H1 (cell line): ENCODE measurements around the gene TMCO1. TPM values are rescaled to one million over a fixed set of nuclear protein-coding genes. Genes with fewer than 3 reads are reported as not detected.

Experiments
- CTCF ChIA-PET: fragments of 300-600 bp; sonication (Branson Sonifier 250); formaldehyde crosslinking; loops from one replicate; lab custom pipeline; 2021; ENCODE audit not compliant: partially characterized antibody; lab: Charles Lee
- POLR2A ChIA-PET: fragments of 300-600 bp; sonication (Branson Sonifier 250); formaldehyde crosslinking; loops from one replicate; lab custom pipeline; 2021; ENCODE audit warnings: inconsistent platforms; ENCODE audit not compliant: partially characterized antibody; lab: Charles Lee
- DNase-seq, 2 experiments: peaks; one replicate each; pipeline versions ENCODE4 v3.0.0 to v3.0.0-alpha.2; 2010 to 2022; ENCODE audit warnings: low spot score in 2 of 2, low read depth in 1 of 2, mixed read lengths in 1 of 2
- FAIRE-seq: peaks from 2 replicates; lab custom pipeline; 2011; peaks lifted over from hg19 to GRCh38; lab: Jason Lieb, UNC
- H2AFZ ChIP-seq: 2 replicates; pipeline ENCODE4 v1.8.1; 2012; ENCODE audit warnings: low read length, inconsistent platforms
- H2AK5ac ChIP-seq: 2 replicates; pipeline ENCODE4 v1.6.1; 2013; ENCODE audit warnings: low read depth, low read length
- H2BK120ac ChIP-seq: replicated peaks from 2 replicates; pipeline ENCODE3; 2013; ENCODE audit warnings: low read depth, low read length, inconsistent platforms
- H2BK12ac ChIP-seq: 2 replicates; pipeline ENCODE4 v1.6.1; 2013; ENCODE audit warnings: low read depth, low read length
- H2BK15ac ChIP-seq: 2 replicates; pipeline ENCODE4 v1.6.1; 2013; ENCODE audit warnings: low read length
- H2BK20ac ChIP-seq: 2 replicates; pipeline ENCODE4 v1.6.1; 2013; ENCODE audit warnings: low read length
- H2BK5ac ChIP-seq: 2 replicates; pipeline ENCODE4 v1.6.1; 2013; ENCODE audit warnings: low read depth, low read length
- H3K14ac ChIP-seq: 2 replicates; pipeline ENCODE4 v1.6.1; 2013; ENCODE audit warnings: inconsistent platforms; ENCODE audit not compliant: insufficient read length
- H3K18ac ChIP-seq: 2 replicates; pipeline ENCODE4 v1.6.1; 2013; ENCODE audit warnings: low read length; ENCODE audit errors: extremely low read depth
- H3K23ac ChIP-seq: 2 replicates; pipeline ENCODE4 v1.6.1; 2013; ENCODE audit warnings: inconsistent platforms; ENCODE audit not compliant: insufficient read length
- H3K23me2 ChIP-seq: 2 replicates; pipeline ENCODE4 v1.6.1; 2013; ENCODE audit warnings: low read depth, low read length
- H3K27ac ChIP-seq: 2 replicates; pipeline ENCODE4 v1.6.1; 2011; ENCODE audit warnings: low read depth, low read length, inconsistent platforms
- H3K27me3 ChIP-seq, 4 experiments: replicated peaks in 1 of 4; 1 replicate in 1 of 4; 2 replicates in 3 of 4; pipeline versions ENCODE4 v1.6.1 to v1.8.1; 2011 to 2013; ENCODE audit warnings: low read length in 3 of 4, mild to moderate bottlenecking in 3 of 4, inconsistent platforms in 2 of 4, mixed read lengths in 2 of 4, moderate library complexity in 1 of 4; ENCODE audit not compliant: control insufficient read depth in 3 of 4, insufficient read depth in 3 of 4; ENCODE audit errors: extremely low read depth in 1 of 4
- H3K36me3 ChIP-seq, 4 experiments: 2 replicates each; pipeline versions ENCODE4 v1.6.1 to v1.8.1; 2011 to 2013; ENCODE audit warnings: mild to moderate bottlenecking in 4 of 4, low read length in 3 of 4, moderate library complexity in 2 of 4, control low read depth in 1 of 4, inconsistent platforms in 1 of 4; ENCODE audit not compliant: insufficient read depth in 4 of 4, control insufficient read depth in 2 of 4
- H3K4ac ChIP-seq: replicated peaks from 2 replicates; pipeline ENCODE3; 2013; ENCODE audit warnings: low read length, low read depth, mixed read lengths, inconsistent platforms; ENCODE audit not compliant: insufficient read length
- H3K4me1 ChIP-seq, 4 experiments: replicated peaks in 1 of 4; 1 replicate in 1 of 4; 2 replicates in 3 of 4; pipeline versions ENCODE4 v1.6.1 to v1.8.1; 2011 to 2013; ENCODE audit warnings: low read length in 3 of 4, inconsistent platforms in 2 of 4, mixed read lengths in 1 of 4; ENCODE audit not compliant: insufficient read depth in 4 of 4, control insufficient read depth in 3 of 4
- H3K4me2 ChIP-seq, 2 experiments: 2 replicates each; pipeline versions ENCODE4 v1.6.1 to v1.8.1; 2011 to 2013; ENCODE audit warnings: low read depth in 2 of 2, low read length in 2 of 2, control low read depth in 1 of 2, inconsistent platforms in 1 of 2, mild to moderate bottlenecking in 1 of 2; ENCODE audit not compliant: insufficient read depth in 1 of 2
- H3K4me3 ChIP-seq, 4 experiments: fragments of 200-600, 300-600 bp in 1 of 4; sonication (generic), shearing (Covaris generic), sonication (Bioruptor Twin) in 1 of 4; 2 replicates each; pipeline versions ENCODE4 v1.5.1 to v1.8.1; 2011 to 2016; ENCODE audit warnings: low read length in 4 of 4, low read depth in 3 of 4, control low read depth in 2 of 4, inconsistent platforms in 2 of 4, mild to moderate bottlenecking in 2 of 4, mixed read lengths in 1 of 4, moderate library complexity in 1 of 4; ENCODE audit not compliant: insufficient read depth in 2 of 4; ENCODE audit errors: extremely low read depth in 1 of 4
- H3K56ac ChIP-seq: replicated peaks from 2 replicates; pipeline ENCODE3; 2013; ENCODE audit warnings: low read depth, mild to moderate bottlenecking, mixed read lengths, low read length, inconsistent platforms; ENCODE audit not compliant: insufficient read length
- H3K79me1 ChIP-seq: 2 replicates; pipeline ENCODE4 v1.6.1; 2013; ENCODE audit warnings: low read depth, low read length, control low read depth
- H3K79me2 ChIP-seq, 2 experiments: 2 replicates each; pipeline versions ENCODE4 v1.6.1 to v1.8.1; 2012 to 2013; ENCODE audit warnings: low read length in 2 of 2, mild to moderate bottlenecking in 2 of 2, inconsistent platforms in 1 of 2; ENCODE audit not compliant: insufficient read depth in 2 of 2, control insufficient read depth in 1 of 2
- H3K9ac ChIP-seq, 4 experiments: replicated peaks in 1 of 4; 1 replicate in 1 of 4; 2 replicates in 3 of 4; pipeline versions ENCODE4 v1.6.1 to v1.8.1; 2011 to 2013; ENCODE audit warnings: low read depth in 3 of 4, low read length in 3 of 4, control low read depth in 2 of 4, mild to moderate bottlenecking in 2 of 4, moderate library complexity in 2 of 4, inconsistent platforms in 1 of 4; ENCODE audit errors: extremely low read depth in 1 of 4
- H3K9me3 ChIP-seq, 2 experiments: 2 replicates each; pipeline versions ENCODE4 v1.6.1 to v1.8.1; 2012 to 2013; ENCODE audit warnings: mild to moderate bottlenecking in 2 of 2, moderate library complexity in 2 of 2, control low read depth in 1 of 2, inconsistent platforms in 1 of 2, low read depth in 1 of 2, low read length in 1 of 2, mixed read lengths in 1 of 2; ENCODE audit not compliant: insufficient read depth in 2 of 2
- H4K20me1 ChIP-seq, 2 experiments: replicated peaks in 1 of 2; 2 replicates each; pipeline versions ENCODE3 to v1.8.1; 2011 to 2013; ENCODE audit warnings: inconsistent platforms in 2 of 2, low read length in 2 of 2, mild to moderate bottlenecking in 1 of 2; ENCODE audit not compliant: insufficient read depth in 2 of 2, control insufficient read depth in 1 of 2
- H4K5ac ChIP-seq: 2 replicates; pipeline ENCODE4 v1.6.1; 2013; ENCODE audit warnings: low read length, low read depth, mixed read lengths, inconsistent platforms; ENCODE audit not compliant: insufficient read length
- H4K8ac ChIP-seq: 2 replicates; pipeline ENCODE4 v1.8.0; 2013; ENCODE audit warnings: mild to moderate bottlenecking, moderate library complexity, low read length, inconsistent platforms; ENCODE audit not compliant: insufficient read depth; ENCODE audit errors: extremely low read depth
- H4K91ac ChIP-seq: replicated peaks from 2 replicates; pipeline ENCODE3; 2013; ENCODE audit warnings: low read length, mixed read lengths, inconsistent platforms; ENCODE audit not compliant: insufficient read length
- ATF3 ChIP-seq: IDR thresholded peaks from 2 replicates; pipeline ENCODE4 v1.6.1; 2011; ENCODE audit warnings: low read depth, mild to moderate bottlenecking, low read length; ENCODE audit not compliant: insufficient read depth
- CHD2 ChIP-seq: IDR thresholded peaks from 2 replicates; pipeline ENCODE4 v1.6.1; 2012; ENCODE audit warnings: low read length, improper control_type of control experiment
- FOSL1 ChIP-seq: IDR thresholded peaks from 2 replicates; pipeline ENCODE4 v1.6.1; 2011; ENCODE audit warnings: mild to moderate bottlenecking, low read depth, low read length, moderate library complexity; ENCODE audit not compliant: insufficient read depth
- JUN ChIP-seq: IDR thresholded peaks from 2 replicates; pipeline ENCODE4 v1.6.1; 2011; ENCODE audit warnings: low read depth, mild to moderate bottlenecking, improper control_type of control experiment, low read length
- KDM5A ChIP-seq: fragments of 200-600 bp; IDR thresholded peaks from 2 replicates; pipeline ENCODE4 v1.7.1; 2012; ENCODE audit warnings: mild to moderate bottlenecking, low read length, inconsistent platforms, mixed read lengths
- POU5F1 ChIP-seq: IDR thresholded peaks from 2 replicates; pipeline ENCODE4 v1.6.1; 2011; ENCODE audit warnings: low read depth, mild to moderate bottlenecking, low read length, moderate library complexity
- RBBP5 ChIP-seq: IDR thresholded peaks from 2 replicates; pipeline ENCODE4 v1.7.1; 2012; ENCODE audit warnings: low read depth, mild to moderate bottlenecking, inconsistent platforms, low read length, moderate library complexity, borderline replicate concordance
- RNF2 ChIP-seq: fragments of 200-900, 300-1000 bp; sonication (generic); IDR thresholded peaks from 2 replicates; pipeline ENCODE4 v1.7.1; 2016; ENCODE audit warnings: borderline replicate concordance, low read depth, mild to moderate bottlenecking, antibody characterized with exemption, low read length; ENCODE audit not compliant: poor library complexity, severe bottlenecking; ENCODE audit errors: missing control alignments
- SP1 ChIP-seq: IDR thresholded peaks from 2 replicates; pipeline ENCODE4 v1.6.1; 2011; ENCODE audit warnings: low read depth, low read length
- SUZ12 ChIP-seq: fragments of 200-600 bp; sonication (generic); IDR thresholded peaks from 2 replicates; pipeline ENCODE4 v1.6.1; 2012; ENCODE audit warnings: mild to moderate bottlenecking, inconsistent platforms, low read length, moderate library complexity, mixed read lengths
- TCF12 ChIP-seq: IDR thresholded peaks from 2 replicates; pipeline ENCODE4 v1.6.1; 2011; ENCODE audit warnings: low read depth, mild to moderate bottlenecking, low read length
- WGBS, 2 experiments: shearing (Covaris generic) in 1 of 2; methylation state at CpG; one replicate each; pipeline versions ENCODE4 v1.1.6 to v1.1.7; 2013 to 2015; ENCODE audit warnings: low lambda C conversion rate in 2 of 2, mixed read lengths in 2 of 2, inconsistent platforms in 1 of 2, low coverage in 1 of 2, missing lambda C conversion rate in 1 of 2; ENCODE audit not compliant: insufficient replicate concordance in 2 of 2, insufficient coverage in 1 of 2, insufficient read length in 1 of 2; ENCODE audit errors: extremely low coverage in 1 of 2, missing lambda C conversion rate in 1 of 2; 5-methylcytosine and 5-hydroxymethylcytosine counted together
- polyA plus RNA-seq, 7 experiments: library from polyadenylated mRNA; depleted of rRNA in 3 of 7; stranded (reverse) in 5 of 7; unstranded in 2 of 7; fragments of >200 nt in 5 of 7; fragments of 200-250 nt in 2 of 7; gene quantifications; 1 replicate in 5 of 7; 2 replicates in 1 of 7; 4 replicates in 1 of 7; pipeline versions ENCODE4 v1.2.1 to v1.2.3, GENCODE V29; 2011 to 2013; ENCODE audit warnings: missing spikeins in 2 of 7, mixed read lengths in 2 of 7
- total RNA-seq: library from RNA; stranded (reverse); fragmentation: NEBNext Ultra II Directional; extraction: Animal tissue kit (Norgen Biotek cat#: 25700); gene quantifications from 2 replicates; pipeline ENCODE4 v1.2.1, GENCODE V29; 2021
- TF ChIP-seq, protein P1 (sequence below): IDR thresholded peaks from 2 replicates; pipeline ENCODE4 v1.6.1; 2012; ENCODE audit warnings: inconsistent platforms

TMCO1 gene
- total and polyA plus RNA-seq, 2 of the 8 experiments (the other 6 are each of a cell fraction or from before 2014, with no cell fraction given): 61.6 to 63.8 TPM

GRCh38 chr1:165707984-165708706 is 60.5 kb downstream of the TMCO1 start:
- H3K56ac ChIP-seq: no peak overlapping the region
- no peak overlapping the region for H2AK5ac ChIP-seq
- no peak overlapping the region for H3K4me3 ChIP-seq
- H4K91ac ChIP-seq: no peak overlapping the region
- no peak overlapping the region for H4K5ac ChIP-seq
- no peaks in the 10 kb centered on the region; the same call in 1 of the 2 replicates for H3K23me2 ChIP-seq
- no peaks in the 10 kb centered on the region for H3K79me1 ChIP-seq
- no peaks in the 10 kb centered on the region for H4K20me1 ChIP-seq
- FAIRE-seq (no peak), DNase-seq (no peak)
- no peak overlapping the region for H3K23ac ChIP-seq
- H2BK12ac ChIP-seq: no peak overlapping the region
- H3K9ac ChIP-seq: no peak overlapping the region
- no peaks in the 10 kb centered on the region for H3K27me3 ChIP-seq
- no peak overlapping the region for H3K18ac ChIP-seq
- no peak overlapping the region for H2BK5ac ChIP-seq
- no peak overlapping the region for H2BK120ac ChIP-seq
- H3K4me2 ChIP-seq: no peak overlapping the region
- no peak overlapping the region for H3K27ac ChIP-seq
- H3K9me3 ChIP-seq: no peaks in the 10 kb centered on the region
- H2BK15ac ChIP-seq: no peak overlapping the region
- no peaks in the 10 kb centered on the region for H3K79me2 ChIP-seq
- H2AFZ ChIP-seq: no peak overlapping the region
- CTCF ChIA-PET: interaction anchor here (0.7 to 2.8 kb wide), 7 partner anchors 11 to 219 kb away, joined by 3 to 11 read pairs (median 4); partner anchors contain the start of gene ALDH9A1
- no peak overlapping the region for H4K8ac ChIP-seq
- WGBS, 2 experiments: 89% methylated on average over 11 of the region's 11 CpGs; no CpG with 5 or more reads in 1 of the 2 experiments
- no peak overlapping the region for H3K14ac ChIP-seq
- H3K4me1 ChIP-seq: no peaks in the 10 kb centered on the region
- H2BK20ac ChIP-seq: no peak overlapping the region
- no peak overlapping the region for H3K4ac ChIP-seq
- H3K36me3 ChIP-seq: no peaks in the 10 kb centered on the region
- POLR2A ChIA-PET: no interaction called here
- TF ChIP-seq ATF3 (no peak), CHD2 (no peak), TCF12 (no peak), KDM5A (no peak), SP1 (no peak), FOSL1 (no peak), RBBP5 (no peak), JUN (no peak), SUZ12 (no peak), RNF2 (no peak), POU5F1 (no peak)
- TF ChIP-seq, protein P1, sequence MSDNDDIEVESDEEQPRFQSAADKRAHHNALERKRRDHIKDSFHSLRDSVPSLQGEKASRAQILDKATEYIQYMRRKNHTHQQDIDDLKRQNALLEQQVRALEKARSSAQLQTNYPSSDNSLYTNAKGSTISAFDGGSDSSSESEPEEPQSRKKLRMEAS: no peak
